Measurements from ENCODE around the gene CACNB2. TPM values are rescaled to one million over a fixed set of nuclear protein-coding genes. Genes with fewer than 3 reads are reported as not detected.

Gene CACNB2
- total RNA-seq, 4 donors from 2014 or later = 0.13 to 1.5 (median 0.18) TPM; not detected in 1

GRCh38 chr10:18313140-18313530 lies 172.9 kb downstream of the CACNB2 start:
- Histone ChIP-seq H3K27ac (peak overlapping the region; percentile 1 to 44 (median 17)), H3K4me1 (no peaks in the 10 kb centered on the region), H3K9me3 (no peaks in the 10 kb centered on the region), H3K4me3 (peak overlapping the region in 1 of 4 donors; percentile 5), H3K27me3 (no peaks in the 10 kb centered on the region), H3K36me3 (no peaks in the 10 kb centered on the region)
- in situ Hi-C loops (cut with MboI; ENCODE audit: low sequenced_read_pairs in 4 of 4) = no loop called here
- TF ChIP-seq CTCF (IDR thresholded peaks at IDR 0.05 in 4 of 5, conservative IDR thresholded peaks at IDR 0.05 in 1 of 5) = no peak
- TF ChIP-seq POLR2A (IDR thresholded peaks at IDR 0.05) = no peak
- ATAC-seq = no peak
- intact Hi-C loops (cut with DNase I; ENCODE audit: low total_unique reads) = no loop called here
- DNase-seq = no peak

GRCh38 chr10:18313626-18314025 lies 173.4 kb downstream of the CACNB2 start:
- no peaks in the 10 kb centered on the region for H3K4me1 ChIP-seq
- H3K27ac ChIP-seq = peak overlapping the region; percentile 10 to 44 (median 22)
- H3K9me3 ChIP-seq = no peaks in the 10 kb centered on the region
- no peak for ATAC-seq
- DNase-seq = no peak
- intact Hi-C loops (cut with DNase I; ENCODE audit: low total_unique reads) = no loop called here
- H3K27me3 ChIP-seq = no peaks in the 10 kb centered on the region
- peak overlapping the region in 1 of 4 donors; percentile 5 for H3K4me3 ChIP-seq
- no peaks in the 10 kb centered on the region for H3K36me3 ChIP-seq
- in situ Hi-C loops (cut with MboI; ENCODE audit: low sequenced_read_pairs in 4 of 4) = no loop called here
- TF ChIP-seq CTCF (IDR thresholded peaks at IDR 0.05 in 4 of 5, conservative IDR thresholded peaks at IDR 0.05 in 1 of 5) (no peak), POLR2A (IDR thresholded peaks at IDR 0.05) (no peak)

GRCh38 chr10:18319628-18320027 lies 179.4 kb downstream of the CACNB2 start:
- DNase-seq (no peak), ATAC-seq (no peak)
- Histone ChIP-seq H3K4me3 (no peak overlapping the region), H3K27ac (no peak overlapping the region), H3K36me3 (no peaks in the 10 kb centered on the region), H3K4me1 (no peaks in the 10 kb centered on the region), H3K9me3 (no peaks in the 10 kb centered on the region), H3K27me3 (no peaks in the 10 kb centered on the region)
- in situ Hi-C loops (cut with MboI; ENCODE audit: low sequenced_read_pairs in 4 of 4) = no loop called here
- TF ChIP-seq POLR2A (IDR thresholded peaks at IDR 0.05) (no peak), CTCF (IDR thresholded peaks at IDR 0.05 in 4 of 5, conservative IDR thresholded peaks at IDR 0.05 in 1 of 5) (no peak)
- intact Hi-C loops (cut with DNase I; ENCODE audit: low total_unique reads) = no loop called here

GRCh38 chr10:18321371-18321770 lies 181.1 kb downstream of the CACNB2 start:
- Histone ChIP-seq H3K9me3 (no peaks in the 10 kb centered on the region), H3K4me3 (no peak overlapping the region), H3K27me3 (no peaks in the 10 kb centered on the region), H3K36me3 (no peaks in the 10 kb centered on the region), H3K27ac (no peak overlapping the region), H3K4me1 (no peaks in the 10 kb centered on the region)
- TF ChIP-seq CTCF (IDR thresholded peaks at IDR 0.05 in 4 of 5, conservative IDR thresholded peaks at IDR 0.05 in 1 of 5) = no peak
- TF ChIP-seq POLR2A (IDR thresholded peaks at IDR 0.05) = no peak
- intact Hi-C loops (cut with DNase I; ENCODE audit: low total_unique reads) = no loop called here
- DNase-seq = no peak
- no peak for ATAC-seq
- in situ Hi-C loops (cut with MboI; ENCODE audit: low sequenced_read_pairs in 4 of 4) = no loop called here

- Histone ChIP-seq H3K27me3 (no peaks in the 10 kb centered on the region), H3K4me1 (no peaks in the 10 kb centered on the region), H3K27ac (no peak overlapping the region), H3K4me3 (no peak overlapping the region), H3K36me3 (no peaks in the 10 kb centered on the region), H3K9me3 (no peaks in the 10 kb centered on the region)
- ATAC-seq (no peak), DNase-seq (no peak)
- no peak for TF ChIP-seq CTCF (IDR thresholded peaks at IDR 0.05 in 4 of 5, conservative IDR thresholded peaks at IDR 0.05 in 1 of 5)
- TF ChIP-seq POLR2A (IDR thresholded peaks at IDR 0.05) = no peak
- in situ Hi-C loops (cut with MboI; ENCODE audit: low sequenced_read_pairs in 4 of 4) (no loop called here), intact Hi-C loops (cut with DNase I; ENCODE audit: low total_unique reads) (no loop called here)
These were observed 183.7 kb downstream of the CACNB2 start for GRCh38 chr10:18323916-18324315.

All from gastrocnemius medialis (tissue), 4 donors.